Caco-2 (cell line): ENCODE measurements around the gene APOL4. TPM values are rescaled to one million over a fixed set of nuclear protein-coding genes. Genes with fewer than 3 reads are reported as not detected.

ENCODE experiments used
- BruUV-seq: library from RNA; stranded (reverse); fragments of 400-500 nt; replicated peaks from 2 replicates; lab custom pipeline; 2021; lab: Mats Ljungman, UMichigan
- CTCF ChIA-PET: fragments of 300-600 bp; sonication (Branson Sonifier 250); formaldehyde crosslinking; loops from one replicate; lab custom pipeline; 2022; ENCODE audit warnings: antibody characterized with exemption; lab: Charles Lee
- POLR2A ChIA-PET: fragments of 300-600 bp; sonication (Branson Sonifier 250); formaldehyde crosslinking; loops from one replicate; lab custom pipeline; 2022; ENCODE audit warnings: antibody characterized with exemption; lab: Charles Lee
- DNase-seq, 2 experiments: peaks; one replicate each; pipeline versions ENCODE4 v3.0.0 to v3.0.0-alpha.2; 2020 to 2022
- H3K27me3 ChIP-seq: replicated peaks from 2 replicates; pipeline ENCODE4 v1.6.0; 2011; ENCODE audit warnings: low read length; ENCODE audit not compliant: control insufficient read depth, insufficient read depth
- H3K36me3 ChIP-seq: 2 replicates; pipeline ENCODE4 v1.5.1; 2011; ENCODE audit warnings: low read length; ENCODE audit not compliant: control insufficient read depth, insufficient read depth
- H3K4me1 ChIP-seq: fragments of 250-450 bp; sonication (Bioruptor Pico); 2 replicates; pipeline ENCODE4 v1.5.1; 2020; ENCODE audit warnings: mild to moderate bottlenecking
- H3K4me3 ChIP-seq: 2 replicates; pipeline ENCODE4 v1.5.1; 2011; ENCODE audit warnings: low read depth, mild to moderate bottlenecking, control low read depth, low read length
- H3K9me3 ChIP-seq: fragments of 250-450 bp; sonication (Bioruptor Pico); 2 replicates; pipeline ENCODE4 v1.5.1; 2020; ENCODE audit warnings: mild to moderate bottlenecking, moderate library complexity
- H3K27ac Mint-ChIP-seq: one replicate; pipeline ENCODE4 v1.8.0; 2022; ENCODE audit warnings: mixed read lengths; ENCODE audit not compliant: unreplicated experiment
- H3K27me3 Mint-ChIP-seq: one replicate; pipeline ENCODE4 v1.8.0; 2022; ENCODE audit warnings: mixed read lengths; ENCODE audit not compliant: insufficient read depth, unreplicated experiment
- H3K36me3 Mint-ChIP-seq: one replicate; pipeline ENCODE4 v1.8.0; 2022; ENCODE audit warnings: mild to moderate bottlenecking, mixed read lengths; ENCODE audit not compliant: insufficient read depth, unreplicated experiment
- H3K4me1 Mint-ChIP-seq: one replicate; pipeline ENCODE4 v1.8.0; 2022; ENCODE audit warnings: low read depth, mixed read lengths; ENCODE audit not compliant: unreplicated experiment
- H3K4me3 Mint-ChIP-seq: one replicate; pipeline ENCODE4 v1.8.0; 2022; ENCODE audit warnings: mild to moderate bottlenecking, moderate library complexity, mixed read lengths; ENCODE audit not compliant: unreplicated experiment
- H3K9me3 Mint-ChIP-seq: one replicate; pipeline ENCODE4 v1.8.0; 2022; ENCODE audit warnings: mixed read lengths; ENCODE audit not compliant: unreplicated experiment
- CTCF ChIP-seq, 2 experiments: fragments of 200-600 bp in 1 of 2; IDR thresholded peaks; 1 replicate in 1 of 2; 2 replicates in 1 of 2; pipeline versions ENCODE4 v1.5.1 to v1.8.0; 2011 to 2022; ENCODE audit warnings: antibody characterized with exemption in 1 of 2, control low read depth in 1 of 2, inconsistent platforms in 1 of 2, low read depth in 1 of 2, low read length in 1 of 2, mild to moderate bottlenecking in 1 of 2, moderate library complexity in 1 of 2; ENCODE audit not compliant: insufficient read depth in 1 of 2, severe bottlenecking in 1 of 2, unreplicated experiment in 1 of 2
- intact Hi-C: fragments of 100-400 bp; cut with micrococcal nuclease; formaldehyde crosslinking; loops from one replicate; pipeline ENCODE4 v1.10.0; 2022; ENCODE audit not compliant: unreplicated experiment
- total RNA-seq: library from RNA; stranded (reverse); gene quantifications from 2 replicates; pipeline ENCODE4 v1.2.3, GENCODE V29; 2022

APOL4 gene
- total RNA-seq, 1 experiment from 2014 or later, result not detected

GRCh38 chr22:36148411-36148810 lies 53.2 kb downstream of the APOL4 start:
- no peak for TF ChIP-seq CTCF (IDR thresholded peaks at IDR 0.05; ENCODE audit: insufficient read depth in 1 of 2, low read depth in 1 of 2, low read length in 1 of 2, severe bottlenecking in 1 of 2, unreplicated experiment in 1 of 2)
- H3K4me3 ChIP-seq, result no peak overlapping the region
- BruUV-seq, result no TSS peak
- Mint-ChIP-seq H3K9me3 (peaks cover 15% of the 10 kb centered on the region), H3K27me3 (no peaks in the 10 kb centered on the region), H3K4me1 (no peaks in the 10 kb centered on the region), H3K4me3 (no peak overlapping the region), H3K36me3 (no peaks in the 10 kb centered on the region), H3K27ac (no peak overlapping the region)
- no peaks in the 10 kb centered on the region for H3K9me3 ChIP-seq
- H3K4me1 ChIP-seq, result peaks cover 2% of the 10 kb centered on the region
- no peak for DNase-seq
- POLR2A ChIA-PET, result no interaction called here
- no peaks in the 10 kb centered on the region for H3K36me3 ChIP-seq
- H3K27me3 ChIP-seq, result no peaks in the 10 kb centered on the region
- intact Hi-C loops, result no loop called here
- CTCF ChIA-PET, result no interaction called here

DNA sequence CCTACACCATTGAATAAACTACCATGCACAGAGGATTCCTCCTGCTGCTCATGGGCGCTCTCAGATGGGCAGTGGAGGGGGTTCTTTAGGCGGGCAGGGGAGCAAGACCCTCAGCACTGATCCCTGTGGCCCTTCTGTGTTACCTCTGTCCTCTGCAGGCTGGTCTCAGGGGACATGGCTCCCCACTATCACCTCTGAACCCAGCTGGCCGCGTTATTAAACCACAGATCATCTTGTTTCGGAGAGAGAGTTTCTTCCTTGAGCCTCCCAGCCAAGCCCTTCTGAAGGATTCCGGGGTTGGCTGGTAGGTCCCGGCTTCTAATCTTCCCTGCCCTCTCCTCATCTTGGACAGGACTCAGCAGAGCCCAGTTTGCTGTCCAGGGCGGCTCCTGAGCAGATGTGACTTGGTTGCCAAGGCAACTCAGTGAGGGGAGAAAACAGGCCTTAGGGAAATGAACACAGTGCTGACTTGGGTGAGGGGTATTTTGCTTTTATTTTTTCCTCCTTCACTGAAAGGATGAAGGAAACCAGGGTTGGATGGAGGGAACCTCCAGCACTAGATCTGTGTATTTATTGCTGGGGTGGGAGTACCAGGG lies 54.3 kb downstream of the APOL4 start:
- Histone ChIP-seq H3K4me3 (no peak overlapping the region), H3K36me3 (no peaks in the 10 kb centered on the region), H3K4me1 (no peaks in the 10 kb centered on the region), H3K27me3 (no peaks in the 10 kb centered on the region), H3K9me3 (no peaks in the 10 kb centered on the region)
- no peak for TF ChIP-seq CTCF (IDR thresholded peaks at IDR 0.05; ENCODE audit: insufficient read depth in 1 of 2, low read depth in 1 of 2, low read length in 1 of 2, severe bottlenecking in 1 of 2, unreplicated experiment in 1 of 2)
- intact Hi-C loops, result no loop called here
- Mint-ChIP-seq H3K4me1 (no peaks in the 10 kb centered on the region), H3K36me3 (no peaks in the 10 kb centered on the region), H3K27me3 (no peaks in the 10 kb centered on the region), H3K27ac (no peak overlapping the region), H3K4me3 (no peak overlapping the region), H3K9me3 (peaks cover 15% of the 10 kb centered on the region)
- ChIA-PET CTCF (no interaction called here), POLR2A (no interaction called here)
- no TSS peak for BruUV-seq
- DNase-seq, result no peak

GRCh38 chr22:36145881-36146280 lies 55.7 kb downstream of the APOL4 start:
- Histone ChIP-seq H3K36me3 (no peaks in the 10 kb centered on the region), H3K9me3 (no peaks in the 10 kb centered on the region), H3K4me1 (no peaks in the 10 kb centered on the region), H3K4me3 (no peak overlapping the region), H3K27me3 (no peaks in the 10 kb centered on the region)
- Mint-ChIP-seq H3K36me3 (no peaks in the 10 kb centered on the region), H3K27ac (no peak overlapping the region), H3K4me3 (no peak overlapping the region), H3K4me1 (no peaks in the 10 kb centered on the region), H3K9me3 (peaks cover under 1% of the 10 kb centered on the region), H3K27me3 (no peaks in the 10 kb centered on the region)
- ChIA-PET CTCF (interaction anchor here (1.2 to 1.4 kb wide), 2 partner anchors 26 to 80 kb away, joined by 4 to 5 read pairs; no protein-coding TSS in a partner anchor), POLR2A (no interaction called here)
- intact Hi-C loops, result loop anchor here (1.0 kb wide), 2 partner anchors 34 to 75 kb away; no protein-coding TSS in a partner anchor
- TF ChIP-seq CTCF (IDR thresholded peaks at IDR 0.05; ENCODE audit: insufficient read depth in 1 of 2, low read depth in 1 of 2, low read length in 1 of 2, severe bottlenecking in 1 of 2, unreplicated experiment in 1 of 2), result no peak
- BruUV-seq, result no TSS peak
- DNase-seq, result no peak
